Left lobe of liver (tissue), 2 donors: ENCODE data around the gene TCF4. TPM values are rescaled to one million over a fixed set of nuclear protein-coding genes. Genes with fewer than 3 reads are reported as not detected.

ENCODE experiments used
- ATAC-seq: fragments of 200-7000 bp; cut with Tn5 transposase; one replicate; pipeline ENCODE4 v1.9.1; 2020; ENCODE audit warnings: mild to moderate bottlenecking, moderate library complexity
- DNase-seq: peaks from one replicate; pipeline ENCODE4 v3.0.0-alpha.2; 2020; ENCODE audit warnings: low spot score
- total RNA-seq: library from RNA; stranded (reverse); gene quantifications from one replicate; pipeline ENCODE4 v1.2.1, GENCODE V29; 2021
- donor health status: DM: no; HTN: no; CAD: no; lungs with moderate emphysema.
- donor health status: DM: no; HTN: yes; CAD: no.

TCF4 gene
- total RNA-seq, 1 donor from 2014 or later, result 8.7 TPM

GRCh38 chr18:55361492-55362250 is 226.3 kb downstream of the TCF4 start:
- no peak for ATAC-seq

GRCh38 chr18:55360061-55360460 is 227.9 kb downstream of the TCF4 start:
- DNase-seq (no peak), ATAC-seq (no peak)

More at GRCh38 chr18:55361492-55362250, 226.3 kb downstream of the TCF4 start:
- DNase-seq, result no peak

GRCh38 chr18:55356815-55357214 is 231.2 kb downstream of the TCF4 start:
- ATAC-seq (no peak), DNase-seq (no peak)

- DNase-seq, result no peak
- ATAC-seq, result no peak
Observed at GRCh38 chr18:55355223-55355622, 232.8 kb downstream of the TCF4 start.

GRCh38 chr18:55354795-55355194 is 233.2 kb downstream of the TCF4 start:
- DNase-seq (no peak), ATAC-seq (no peak)

- ATAC-seq (no peak), DNase-seq (no peak)
Observed at GRCh38 chr18:55353806-55354205, 234.2 kb downstream of the TCF4 start.

GRCh38 chr18:55353391-55353790 is 234.6 kb downstream of the TCF4 start:
- no peak for ATAC-seq
- DNase-seq, result no peak

GRCh38 chr18:55351980-55352714 is 235.8 kb downstream of the TCF4 start:
- no peak for ATAC-seq

GRCh38 chr18:55351241-55351691 is 236.7 kb downstream of the TCF4 start:
- no peak for DNase-seq
- no peak for ATAC-seq

More at GRCh38 chr18:55351980-55352714, 235.8 kb downstream of the TCF4 start:
- no peak for DNase-seq

GRCh38 chr18:55349685-55350084 is 238.3 kb downstream of the TCF4 start:
- DNase-seq, result no peak
- ATAC-seq, result no peak

GRCh38 chr18:55346961-55347740 is 240.8 kb downstream of the TCF4 start:
- no peak for ATAC-seq
- no peak for DNase-seq

- no peak for ATAC-seq
Observed at GRCh38 chr18:55346387-55346786, 241.6 kb downstream of the TCF4 start.

GRCh38 chr18:55345103-55345950 is 242.7 kb downstream of the TCF4 start:
- ATAC-seq (no peak), DNase-seq (no peak)

More at GRCh38 chr18:55346387-55346786, 241.6 kb downstream of the TCF4 start:
- no peak for DNase-seq

- ATAC-seq (no peak), DNase-seq (no peak)
Observed at GRCh38 chr18:55343396-55344073, 244.5 kb downstream of the TCF4 start.

- no peak for ATAC-seq
- no peak for DNase-seq
Observed at GRCh38 chr18:55340998-55341397, 247.0 kb downstream of the TCF4 start.

- ATAC-seq (no peak), DNase-seq (no peak)
Observed at GRCh38 chr18:55339990-55340389, 248.0 kb downstream of the TCF4 start.

- ATAC-seq (no peak), DNase-seq (no peak)
Observed at GRCh38 chr18:55338978-55339650, 248.9 kb downstream of the TCF4 start.

- ATAC-seq (peak; percentile 68), DNase-seq (no peak)
Observed at GRCh38 chr18:55337908-55338521, 250.0 kb downstream of the TCF4 start.

GRCh38 chr18:55337138-55337537 is 250.9 kb downstream of the TCF4 start:
- no peak for DNase-seq
- no peak for ATAC-seq
